ENCODE measurements around the gene PLEKHA5. TPM values are rescaled to one million over a fixed set of nuclear protein-coding genes. Genes with fewer than 3 reads are reported as not detected.
A peak's percentile ranks its signal among the peaks of the same experiment; 100 is the strongest.

The PLEKHA5 gene
- total and polyA plus RNA-seq, 2 of the 4 experiments (the other 2 are of a cell fraction), result 5.3 to 12.2 TPM

DNA sequence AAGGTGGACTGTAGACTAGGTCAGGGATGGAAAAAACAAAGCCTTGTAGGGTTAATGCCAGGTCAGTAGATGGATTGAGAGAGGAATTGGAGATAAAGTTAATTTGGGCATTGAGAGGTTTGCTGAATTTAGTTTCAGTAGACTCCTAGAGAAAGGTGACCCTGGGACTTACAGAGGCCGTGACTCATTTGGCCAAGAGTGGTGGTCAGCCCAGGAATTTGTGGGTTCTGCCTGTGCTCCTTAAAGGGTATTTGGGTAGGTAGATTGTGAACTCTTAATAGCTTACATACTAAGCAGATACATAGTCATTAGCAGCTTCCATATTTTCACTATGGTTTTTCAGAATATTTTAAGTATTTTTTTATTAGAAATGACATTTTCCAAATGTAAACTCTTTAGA, 21.8 kb downstream of the PLEKHA5 start:
- H4K8ac ChIP-seq (ENCODE audit: low read depth in 2 of 2, low read length in 2 of 2), result no peak overlapping the region
- no peak overlapping the region for H4K5ac ChIP-seq (ENCODE audit: low read depth, low read length)
- H2BK15ac ChIP-seq (ENCODE audit: low read depth, low read length), result 0 out of 3 replicates have a peak overlapping the region, but pooled peaks have one; percentile 20
- no CpG with 5 or more reads among the region's 1 CpG for WGBS, 2 experiments (ENCODE audit: extremely low coverage in 2 of 2, insufficient read length in 1 of 2)
- H3K18ac ChIP-seq (ENCODE audit: low read depth, low read length), result peak overlapping the region; percentile 9; the same call in 1 of the 2 replicates
- H3K14ac ChIP-seq (replicated peaks; ENCODE audit: low read depth, low read length), result 0 out of 2 replicates have a peak overlapping the region, but pooled peaks have one; percentile 13
- no TSS peak for BruUV-seq (replicated peaks)
- no peak for TF ChIP-seq SMC3 (IDR thresholded peaks at IDR 0.05; ENCODE audit: low read depth, low read length)
- no peak for TF ChIP-seq POLR2A (IDR thresholded peaks at IDR 0.05; ENCODE audit: low read depth, low read length)
- no peak for TF ChIP-seq BHLHE40 (IDR thresholded peaks at IDR 0.05; ENCODE audit: low read depth, low read length)
- no peak for TF ChIP-seq RCOR1 (IDR thresholded peaks at IDR 0.05; ENCODE audit: insufficient replicate concordance, low read length)
- no peak for TF ChIP-seq MXI1 (IDR thresholded peaks at IDR 0.05; ENCODE audit: borderline replicate concordance, low read depth, low read length)
- TF ChIP-seq CHD1 (IDR thresholded peaks at IDR 0.05; ENCODE audit: low read depth, low read length), result no peak
- no peak for TF ChIP-seq RFX5 (IDR thresholded peaks at IDR 0.05; ENCODE audit: low read depth, low read length)
- TF ChIP-seq, protein P1, sequence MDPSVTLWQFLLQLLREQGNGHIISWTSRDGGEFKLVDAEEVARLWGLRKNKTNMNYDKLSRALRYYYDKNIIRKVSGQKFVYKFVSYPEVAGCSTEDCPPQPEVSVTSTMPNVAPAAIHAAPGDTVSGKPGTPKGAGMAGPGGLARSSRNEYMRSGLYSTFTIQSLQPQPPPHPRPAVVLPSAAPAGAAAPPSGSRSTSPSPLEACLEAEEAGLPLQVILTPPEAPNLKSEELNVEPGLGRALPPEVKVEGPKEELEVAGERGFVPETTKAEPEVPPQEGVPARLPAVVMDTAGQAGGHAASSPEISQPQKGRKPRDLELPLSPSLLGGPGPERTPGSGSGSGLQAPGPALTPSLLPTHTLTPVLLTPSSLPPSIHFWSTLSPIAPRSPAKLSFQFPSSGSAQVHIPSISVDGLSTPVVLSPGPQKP (IDR thresholded peaks at IDR 0.05; ENCODE audit: borderline replicate concordance, low read depth, low read length), result no peak
- TF ChIP-seq NFE2L2 (IDR thresholded peaks at IDR 0.05; ENCODE audit: low read depth, low read length), result no peak
- TF ChIP-seq, protein P2, sequence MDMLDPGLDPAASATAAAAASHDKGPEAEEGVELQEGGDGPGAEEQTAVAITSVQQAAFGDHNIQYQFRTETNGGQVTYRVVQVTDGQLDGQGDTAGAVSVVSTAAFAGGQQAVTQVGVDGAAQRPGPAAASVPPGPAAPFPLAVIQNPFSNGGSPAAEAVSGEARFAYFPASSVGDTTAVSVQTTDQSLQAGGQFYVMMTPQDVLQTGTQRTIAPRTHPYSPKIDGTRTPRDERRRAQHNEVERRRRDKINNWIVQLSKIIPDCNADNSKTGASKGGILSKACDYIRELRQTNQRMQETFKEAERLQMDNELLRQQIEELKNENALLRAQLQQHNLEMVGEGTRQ (IDR thresholded peaks at IDR 0.05; ENCODE audit: low read depth, low read length), result no peak
- no peak for TF ChIP-seq CEBPB (IDR thresholded peaks at IDR 0.05; ENCODE audit: low read depth, low read length)
- no peak for TF ChIP-seq RAD21 (IDR thresholded peaks at IDR 0.05; ENCODE audit: low read length)
- TF ChIP-seq FOS (IDR thresholded peaks at IDR 0.05; ENCODE audit: low read depth, low read length), result no peak
- TF ChIP-seq, protein P3, sequence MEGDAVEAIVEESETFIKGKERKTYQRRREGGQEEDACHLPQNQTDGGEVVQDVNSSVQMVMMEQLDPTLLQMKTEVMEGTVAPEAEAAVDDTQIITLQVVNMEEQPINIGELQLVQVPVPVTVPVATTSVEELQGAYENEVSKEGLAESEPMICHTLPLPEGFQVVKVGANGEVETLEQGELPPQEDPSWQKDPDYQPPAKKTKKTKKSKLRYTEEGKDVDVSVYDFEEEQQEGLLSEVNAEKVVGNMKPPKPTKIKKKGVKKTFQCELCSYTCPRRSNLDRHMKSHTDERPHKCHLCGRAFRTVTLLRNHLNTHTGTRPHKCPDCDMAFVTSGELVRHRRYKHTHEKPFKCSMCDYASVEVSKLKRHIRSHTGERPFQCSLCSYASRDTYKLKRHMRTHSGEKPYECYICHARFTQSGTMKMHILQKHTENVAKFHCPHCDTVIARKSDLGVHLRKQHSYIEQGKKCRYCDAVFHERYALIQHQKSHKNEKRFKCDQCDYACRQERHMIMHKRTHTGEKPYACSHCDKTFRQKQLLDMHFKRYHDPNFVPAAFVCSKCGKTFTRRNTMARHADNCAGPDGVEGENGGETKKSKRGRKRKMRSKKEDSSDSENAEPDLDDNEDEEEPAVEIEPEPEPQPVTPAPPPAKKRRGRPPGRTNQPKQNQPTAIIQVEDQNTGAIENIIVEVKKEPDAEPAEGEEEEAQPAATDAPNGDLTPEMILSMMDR (conservative IDR thresholded peaks at IDR 0.05; ENCODE audit: low read depth, low read length), result no peak
- H2BK20ac ChIP-seq (ENCODE audit: low read depth, low read length), result peak overlapping the region; percentile 42; the same call in 1 of the 2 replicates
- H2AFZ ChIP-seq (replicated peaks; ENCODE audit: low read length, poor library complexity), result no peak overlapping the region
- no peak overlapping the region for H3K4me2 ChIP-seq (ENCODE audit: low read depth, low read length)
- H3K27ac ChIP-seq (ENCODE audit: insufficient read depth, low read length), result no peak overlapping the region
- H3K4me1 ChIP-seq (ENCODE audit: control insufficient read depth, insufficient read depth, low read length), result peaks cover 6% of the 10 kb centered on the region
- H3K79me1 ChIP-seq (ENCODE audit: low read depth in 1 of 2, low read length in 2 of 2), result peaks cover 15 to 35% of the 10 kb centered on the region in 2 experiments; a peak in 3 of 4 replicates
- no peak overlapping the region; the same call in 1 of the 2 replicates for H3K23ac ChIP-seq (ENCODE audit: low read depth, low read length)
- peaks cover 8% of the 10 kb centered on the region for H3K36me3 ChIP-seq (ENCODE audit: control insufficient read depth, insufficient read depth, low read length)
- DNase-seq, result no peak
- H3K4me3 ChIP-seq (ENCODE audit: insufficient read depth, low read depth, low read length), result no peak overlapping the region
- no peak overlapping the region for H2AK5ac ChIP-seq (ENCODE audit: low read depth, low read length)
- no peak overlapping the region for H3K4ac ChIP-seq (ENCODE audit: low read depth, low read length)
- intact Hi-C loops (cut with micrococcal nuclease), result no loop called here
- no peaks in the 10 kb centered on the region for H4K20me1 ChIP-seq (ENCODE audit: insufficient read depth, low read length)
- dilution Hi-C loops (cut with HindIII; ENCODE audit: low sequenced_read_pairs, unreplicated experiment), result no loop called here
- in situ Hi-C loops (cut with MboI; ENCODE audit: low sequenced_read_pairs), result no loop called here
- ChIA-PET POLR2A (ENCODE audit: unreplicated experiment) (no interaction called here), CTCF (interaction anchor here (0.6 kb wide), 1 partner anchor 370 kb away, joined by 3 read pairs; no protein-coding TSS in a partner anchor)
- no peaks in the 10 kb centered on the region for H3K27me3 ChIP-seq (ENCODE audit: control insufficient read depth, insufficient read depth, low read length)
- no peak overlapping the region for H4K91ac ChIP-seq (ENCODE audit: insufficient read depth, low read depth, low read length)
- H3K9me1 ChIP-seq (ENCODE audit: insufficient read depth, low read length), result no peaks in the 10 kb centered on the region
- no peak overlapping the region for H2AK9ac ChIP-seq (replicated peaks; ENCODE audit: low read depth, low read length, poor library complexity)
- peaks cover 3% of the 10 kb centered on the region for H3K9me3 ChIP-seq (ENCODE audit: control insufficient read depth, insufficient read depth, low read length)
- H3K9ac ChIP-seq (ENCODE audit: low read depth, low read length), result no peak overlapping the region
- H2BK120ac ChIP-seq (ENCODE audit: low read depth, low read length), result no peak overlapping the region
- H3K56ac ChIP-seq (ENCODE audit: extremely low read depth, insufficient read depth, low read length), result no peak overlapping the region
- peak overlapping the region; percentile 31 for H2BK5ac ChIP-seq (ENCODE audit: low read depth, low read length, poor library complexity, severe bottlenecking)
- no peak for ATAC-seq (ENCODE audit: low read depth)

Data from IMR-90 (cell line).